HG03469 (cell line): Measurements from ENCODE around the gene WDR44.
A peak's percentile ranks its signal among the peaks of the same experiment; 100 is the strongest.

Experiments
- ATAC-seq: cut with Tn5 transposase; IDR thresholded peaks from one replicate; pipeline ENCODE4 v1.9.1; 2021; ENCODE audit warnings: mild to moderate bottlenecking, moderate library complexity, moderate number of reproducible peaks; ENCODE audit not compliant: unreplicated experiment

Gene WDR44

GRCh38 chrX:118355225-118355920 is 9.5 kb downstream of the WDR44 start:
- no peak for ATAC-seq

DNA sequence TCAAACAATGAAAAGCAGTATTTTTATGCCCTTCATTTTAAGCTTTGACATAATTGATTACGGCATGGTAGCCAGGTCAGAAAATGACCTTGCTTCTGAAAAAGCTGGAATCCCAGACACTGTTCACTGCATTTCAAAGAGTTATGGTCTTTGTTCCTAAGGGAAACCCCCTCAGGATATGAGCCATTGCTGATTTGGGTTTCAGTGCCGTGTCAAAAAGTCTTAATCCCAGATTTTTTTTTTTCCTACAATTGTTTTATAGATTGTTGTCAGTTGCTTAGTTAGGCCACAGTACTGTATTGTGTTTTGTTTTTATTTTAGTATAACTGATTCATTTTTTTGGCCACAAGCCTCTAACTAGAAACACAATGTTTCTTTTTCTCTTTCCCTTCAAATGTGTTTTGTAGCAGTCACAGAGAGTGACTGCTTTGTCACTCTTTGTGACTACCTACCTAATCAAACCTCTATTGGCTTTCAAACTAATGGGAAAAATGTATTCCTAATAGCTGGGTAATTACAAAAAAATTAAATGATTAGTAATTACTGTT is 10.3 kb downstream of the WDR44 start:
- no peak for ATAC-seq

GRCh38 chrX:118360429-118361125 is 14.7 kb downstream of the WDR44 start:
- no peak for ATAC-seq

- no peak for ATAC-seq
Measured at GRCh38 chrX:118364261-118364660, 18.4 kb downstream of the WDR44 start.

DNA sequence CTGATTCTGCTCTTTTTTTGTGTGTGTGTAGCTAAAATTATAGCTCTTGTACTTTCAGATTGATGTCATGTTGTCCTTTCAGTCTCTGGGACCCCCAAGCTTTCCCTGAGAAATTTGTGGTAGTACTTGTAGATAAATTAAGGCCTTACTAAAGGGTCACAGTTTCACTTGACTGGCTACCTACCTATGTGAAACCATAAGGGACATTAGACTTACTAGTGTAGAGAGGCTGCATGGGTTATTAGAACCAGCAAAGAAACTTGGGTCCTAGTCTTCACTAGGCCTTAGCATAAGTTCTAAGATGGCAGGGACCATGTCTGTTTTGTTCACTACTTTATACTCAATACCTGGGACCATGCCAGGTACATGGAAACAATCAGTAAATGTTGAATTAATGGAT is 21.4 kb downstream of the WDR44 start:
- ATAC-seq = no peak

GRCh38 chrX:118368398-118368797 is 22.5 kb downstream of the WDR44 start:
- ATAC-seq = no peak

- ATAC-seq = no peak
Measured at GRCh38 chrX:118370921-118371624, 25.2 kb downstream of the WDR44 start.

GRCh38 chrX:118373538-118373937 is 27.6 kb downstream of the WDR44 start:
- ATAC-seq = no peak

- no peak for ATAC-seq
Measured at GRCh38 chrX:118383120-118383519, 37.2 kb downstream of the WDR44 start.

DNA sequence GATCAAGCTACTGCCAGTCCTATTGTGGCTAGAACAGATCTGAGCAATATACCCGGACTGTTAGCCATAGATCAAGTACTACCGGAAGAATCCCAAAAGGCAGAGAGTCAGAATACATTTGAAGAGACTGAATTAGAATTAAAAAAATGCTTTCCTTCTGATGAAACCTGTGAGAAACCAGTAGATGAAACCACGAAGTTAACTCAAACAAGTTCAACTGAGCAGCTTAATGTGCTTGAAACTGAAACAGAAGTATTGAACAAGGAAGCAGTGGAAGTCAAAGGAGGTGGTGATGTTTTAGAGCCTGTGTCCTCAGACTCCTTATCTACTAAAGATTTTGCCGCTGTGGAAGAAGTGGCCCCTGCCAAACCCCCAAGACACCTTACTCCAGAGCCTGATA is 46.8 kb downstream of the WDR44 start:
- ATAC-seq = no peak

DNA sequence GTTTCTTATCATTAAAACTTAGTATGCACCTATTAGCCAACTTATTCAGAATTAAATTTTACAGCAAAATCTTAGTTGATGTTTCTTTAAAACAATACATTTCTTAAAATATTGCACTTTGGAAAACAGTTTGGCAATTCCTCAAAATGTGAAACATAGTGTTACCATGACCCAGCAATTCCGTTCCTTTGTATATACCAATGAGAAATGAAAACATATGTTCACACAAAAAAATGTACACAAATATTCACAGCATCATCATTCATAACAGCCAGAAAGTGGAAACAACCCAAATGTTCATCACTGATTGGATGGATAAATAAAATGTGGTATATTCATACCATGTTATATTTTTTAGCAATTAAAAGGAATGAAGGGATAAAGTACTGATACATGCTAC is 50.2 kb downstream of the WDR44 start:
- no peak for ATAC-seq

- no peak for ATAC-seq
Measured at GRCh38 chrX:118418811-118419251, 72.9 kb downstream of the WDR44 start.

DNA sequence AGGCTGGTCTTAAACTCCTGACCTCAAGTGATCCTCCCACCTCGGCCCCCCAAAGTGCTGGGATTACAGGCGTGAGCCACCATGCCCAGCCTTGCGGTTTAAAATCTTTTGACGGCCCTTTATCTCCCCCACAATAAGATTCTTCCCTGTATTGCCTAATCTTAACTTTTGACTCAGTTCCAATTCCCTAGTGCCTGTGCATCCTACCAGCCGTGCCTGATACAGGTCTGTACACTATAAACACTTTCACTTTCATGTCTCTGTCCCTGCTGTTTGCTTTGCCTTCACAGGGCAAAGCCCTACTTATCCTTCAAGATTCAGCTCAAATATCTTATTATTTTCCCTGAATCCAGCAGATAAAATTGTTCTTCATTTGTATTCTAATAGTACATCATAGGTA is 74.6 kb downstream of the WDR44 start:
- ATAC-seq = peak; percentile 64

DNA sequence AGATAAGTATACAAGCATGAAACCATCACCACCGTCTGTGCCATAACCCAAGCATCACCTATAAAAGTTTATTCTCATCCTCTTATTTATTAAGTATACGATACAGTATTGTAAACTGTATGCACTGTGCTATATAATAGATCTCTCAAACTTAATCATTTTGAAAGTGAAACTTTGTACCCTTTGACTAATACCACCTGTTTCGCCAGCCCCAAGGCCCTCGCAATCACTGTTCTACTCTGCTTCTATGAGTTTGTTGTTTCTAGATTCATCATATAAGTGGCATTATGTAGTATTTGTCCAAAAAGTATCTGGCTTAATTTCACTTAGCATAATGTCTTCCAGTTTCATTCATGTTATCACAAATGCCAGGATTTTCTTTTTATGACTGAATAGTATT is 77.7 kb downstream of the WDR44 start:
- peak; percentile 91 for ATAC-seq

- no peak for ATAC-seq
Measured at GRCh38 chrX:118432799-118433198, 86.9 kb downstream of the WDR44 start.

- no peak for ATAC-seq
Measured at GRCh38 chrX:118437283-118437682, 91.4 kb downstream of the WDR44 start.

DNA sequence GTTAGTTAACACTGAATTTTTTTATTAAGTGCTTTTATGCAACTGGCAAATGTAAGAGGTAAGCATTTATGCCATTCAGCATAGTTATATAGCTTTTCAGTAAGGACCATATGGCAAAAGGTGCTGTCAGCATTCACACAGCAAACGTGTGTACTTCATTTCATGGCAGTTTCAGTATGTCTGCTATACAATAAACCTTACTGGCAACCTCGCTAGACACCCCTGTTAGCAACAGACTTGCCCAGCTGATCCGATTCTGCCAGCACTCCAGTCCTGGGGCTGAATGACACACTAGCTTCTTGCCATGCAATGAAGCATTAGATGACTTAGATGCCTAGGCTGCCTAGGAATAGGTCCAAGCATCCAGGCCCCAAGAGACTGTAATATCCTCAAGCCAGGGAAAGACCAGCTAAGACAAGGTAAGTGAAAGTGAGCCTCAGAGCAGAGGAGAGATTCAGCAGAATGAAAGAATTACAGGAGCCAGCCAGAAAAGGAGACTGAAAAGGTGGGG is 102.4 kb downstream of the WDR44 start:
- ATAC-seq = no peak

DNA sequence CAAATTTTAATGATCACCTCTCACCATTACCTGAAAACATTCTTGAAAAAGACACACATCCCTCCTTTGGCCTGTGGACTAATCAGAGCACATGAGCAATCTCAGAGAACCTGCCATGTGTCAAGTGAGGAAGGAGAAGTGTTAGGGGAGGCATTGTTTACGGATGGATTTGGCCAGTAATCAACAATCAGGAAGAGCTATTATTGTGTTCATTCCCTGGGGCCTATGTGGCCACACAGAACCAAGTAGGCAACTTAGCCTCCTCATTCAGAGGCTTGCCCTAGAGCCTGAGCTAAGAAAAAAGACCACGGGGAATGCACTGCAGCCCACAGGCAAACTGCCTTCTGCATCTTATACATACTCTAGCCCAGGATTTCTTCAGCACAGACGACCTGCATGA is 109.1 kb downstream of the WDR44 start:
- ATAC-seq = no peak

GRCh38 chrX:118459494-118459893 is 113.6 kb downstream of the WDR44 start:
- ATAC-seq = no peak

DNA sequence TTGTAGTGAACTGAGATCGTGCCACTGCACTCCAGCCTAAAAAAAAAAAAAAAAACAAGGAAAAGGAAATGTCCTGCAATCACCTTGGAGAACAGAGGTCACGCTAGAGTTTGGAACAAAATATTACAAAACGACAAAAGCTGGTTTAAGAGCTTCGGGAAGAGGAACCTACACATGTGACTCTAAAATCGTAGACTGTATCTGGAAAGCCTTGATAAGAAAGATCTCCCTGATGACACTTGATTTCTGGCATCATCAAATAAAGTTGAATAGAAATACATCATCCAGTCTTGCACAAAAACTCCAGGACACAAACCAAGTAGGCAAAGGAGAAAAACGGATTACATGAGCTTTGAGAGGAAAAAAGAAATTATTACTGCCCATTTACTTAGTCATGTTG is 118.6 kb downstream of the WDR44 start:
- ATAC-seq = no peak

DNA sequence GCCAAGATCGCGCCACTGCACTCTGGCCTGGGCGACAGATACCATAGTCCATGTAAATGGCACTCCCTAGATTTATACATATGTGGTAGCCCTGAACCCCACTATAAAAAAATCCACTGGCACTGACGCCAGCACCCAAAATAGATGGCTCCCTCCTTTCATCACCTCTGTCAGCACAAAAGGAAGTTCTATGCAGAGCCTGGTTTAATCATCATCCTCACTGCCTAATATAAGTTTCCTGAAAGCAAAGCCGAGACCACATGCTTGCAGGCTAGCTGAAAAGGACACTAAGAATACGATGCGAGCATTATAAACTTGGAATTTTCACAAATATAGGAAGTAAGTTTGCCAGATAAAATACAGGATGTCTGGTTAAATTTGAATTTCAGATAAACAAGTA is 122.2 kb downstream of the WDR44 start:
- no peak for ATAC-seq
